ENCODE results near the gene NCBP1.

Gene NCBP1

GRCh38 chr9:97714435-97714834 is 80.8 kb downstream of the NCBP1 start:
- Histone ChIP-seq H3K36me3 (ENCODE audit: control insufficient read depth, low read length) (no peaks in the 10 kb centered on the region), H3F3A (ENCODE audit: control insufficient read depth, insufficient read depth) (no peaks in the 10 kb centered on the region), H3K27ac (ENCODE audit: low read depth, low read length) (no peak overlapping the region), H3K9me3 (ENCODE audit: control insufficient read depth, insufficient read depth, low read length) (no peaks in the 10 kb centered on the region), H3K79me2 (ENCODE audit: control insufficient read depth, low read length) (no peaks in the 10 kb centered on the region), H4K20me1 (ENCODE audit: control insufficient read depth, insufficient read depth, low read depth, low read length) (no peaks in the 10 kb centered on the region), H3K4me2 (ENCODE audit: low read length) (no peak overlapping the region), H3K27me3 (ENCODE audit: control insufficient read depth, low read length) (peaks cover 11% of the 10 kb centered on the region; the same call in 1 of the 2 replicates), H3K9me2 (replicated peaks; ENCODE audit: control insufficient read depth, low read length) (no peaks in the 10 kb centered on the region), H3K4me1 (ENCODE audit: control insufficient read depth, low read length) (no peaks in the 10 kb centered on the region), H3K4me3 (ENCODE audit: low read length) (no peak overlapping the region)
- no peak for TF ChIP-seq EZH2phosphoT487 (IDR thresholded peaks at IDR 0.05; ENCODE audit: borderline replicate concordance, low read length)
- TF ChIP-seq, protein P1, sequence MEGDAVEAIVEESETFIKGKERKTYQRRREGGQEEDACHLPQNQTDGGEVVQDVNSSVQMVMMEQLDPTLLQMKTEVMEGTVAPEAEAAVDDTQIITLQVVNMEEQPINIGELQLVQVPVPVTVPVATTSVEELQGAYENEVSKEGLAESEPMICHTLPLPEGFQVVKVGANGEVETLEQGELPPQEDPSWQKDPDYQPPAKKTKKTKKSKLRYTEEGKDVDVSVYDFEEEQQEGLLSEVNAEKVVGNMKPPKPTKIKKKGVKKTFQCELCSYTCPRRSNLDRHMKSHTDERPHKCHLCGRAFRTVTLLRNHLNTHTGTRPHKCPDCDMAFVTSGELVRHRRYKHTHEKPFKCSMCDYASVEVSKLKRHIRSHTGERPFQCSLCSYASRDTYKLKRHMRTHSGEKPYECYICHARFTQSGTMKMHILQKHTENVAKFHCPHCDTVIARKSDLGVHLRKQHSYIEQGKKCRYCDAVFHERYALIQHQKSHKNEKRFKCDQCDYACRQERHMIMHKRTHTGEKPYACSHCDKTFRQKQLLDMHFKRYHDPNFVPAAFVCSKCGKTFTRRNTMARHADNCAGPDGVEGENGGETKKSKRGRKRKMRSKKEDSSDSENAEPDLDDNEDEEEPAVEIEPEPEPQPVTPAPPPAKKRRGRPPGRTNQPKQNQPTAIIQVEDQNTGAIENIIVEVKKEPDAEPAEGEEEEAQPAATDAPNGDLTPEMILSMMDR (IDR thresholded peaks at IDR 0.05; ENCODE audit: low read depth, low read length, poor library complexity, severe bottlenecking) = no peak

DNA sequence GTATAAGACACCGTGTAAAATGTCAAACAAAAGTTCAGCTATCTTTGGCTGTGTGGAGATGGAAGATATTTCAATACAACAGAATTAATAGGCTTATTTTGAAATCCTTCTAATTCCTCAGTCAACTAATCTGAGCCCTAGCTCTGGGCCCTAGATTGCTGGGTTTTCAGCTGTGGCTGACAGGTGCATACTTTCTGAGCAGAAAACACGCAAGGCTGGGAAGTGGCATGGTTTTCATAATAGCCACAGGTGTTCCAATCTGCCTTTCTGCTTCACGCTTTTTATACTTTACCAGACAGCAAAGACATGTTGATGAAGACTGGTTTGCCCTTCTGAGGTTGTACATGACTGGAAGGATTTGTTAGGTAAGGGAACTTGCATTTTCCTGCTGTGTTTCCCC is 84.2 kb downstream of the NCBP1 start:
- TF ChIP-seq, protein P1 (IDR thresholded peaks at IDR 0.05; ENCODE audit: low read depth, low read length, poor library complexity, severe bottlenecking) = no peak
- TF ChIP-seq EZH2phosphoT487 (IDR thresholded peaks at IDR 0.05; ENCODE audit: borderline replicate concordance, low read length) = no peak

GRCh38 chr9:97721396-97721795 is 87.8 kb downstream of the NCBP1 start:
- no peaks in the 10 kb centered on the region for H3K79me2 ChIP-seq (ENCODE audit: control insufficient read depth, low read length)
- TF ChIP-seq EZH2phosphoT487 (IDR thresholded peaks at IDR 0.05; ENCODE audit: borderline replicate concordance, low read length) = no peak
- TF ChIP-seq, protein P1 (IDR thresholded peaks at IDR 0.05; ENCODE audit: low read depth, low read length, poor library complexity, severe bottlenecking) = no peak
- H3K4me2 ChIP-seq (ENCODE audit: low read length) = no peak overlapping the region
- H3K4me3 ChIP-seq (ENCODE audit: low read length) = no peak overlapping the region
- H3K9me3 ChIP-seq (ENCODE audit: control insufficient read depth, insufficient read depth, low read length) = no peaks in the 10 kb centered on the region
- H4K20me1 ChIP-seq (ENCODE audit: control insufficient read depth, insufficient read depth, low read depth, low read length) = no peaks in the 10 kb centered on the region
- peaks cover 35% of the 10 kb centered on the region for H3K27me3 ChIP-seq (ENCODE audit: control insufficient read depth, low read length)
- H3F3A ChIP-seq (ENCODE audit: control insufficient read depth, insufficient read depth) = no peaks in the 10 kb centered on the region
- H3K9me2 ChIP-seq (replicated peaks; ENCODE audit: control insufficient read depth, low read length) = no peaks in the 10 kb centered on the region
- H3K36me3 ChIP-seq (ENCODE audit: control insufficient read depth, low read length) = no peaks in the 10 kb centered on the region
- H3K4me1 ChIP-seq (ENCODE audit: control insufficient read depth, low read length) = no peaks in the 10 kb centered on the region
- H3K27ac ChIP-seq (ENCODE audit: low read depth, low read length) = no peak overlapping the region

More for the DNA sequence above, 84.2 kb downstream of the NCBP1 start:
- Histone ChIP-seq H4K20me1 (ENCODE audit: control insufficient read depth, insufficient read depth, low read depth, low read length) (no peaks in the 10 kb centered on the region), H3K79me2 (ENCODE audit: control insufficient read depth, low read length) (no peaks in the 10 kb centered on the region), H3K36me3 (ENCODE audit: control insufficient read depth, low read length) (no peaks in the 10 kb centered on the region), H3K27ac (ENCODE audit: low read depth, low read length) (no peak overlapping the region), H3K27me3 (ENCODE audit: control insufficient read depth, low read length) (peaks cover 28% of the 10 kb centered on the region), H3K9me2 (replicated peaks; ENCODE audit: control insufficient read depth, low read length) (no peaks in the 10 kb centered on the region), H3K4me2 (ENCODE audit: low read length) (no peak overlapping the region), H3F3A (ENCODE audit: control insufficient read depth, insufficient read depth) (no peaks in the 10 kb centered on the region), H3K4me1 (ENCODE audit: control insufficient read depth, low read length) (no peaks in the 10 kb centered on the region), H3K9me3 (ENCODE audit: control insufficient read depth, insufficient read depth, low read length) (no peaks in the 10 kb centered on the region), H3K4me3 (ENCODE audit: low read length) (no peak overlapping the region)

All from DOHH2 (cell line).